Activated naive CD8-positive, alpha-beta T cell treated with anti-CD3 and anti-CD28 coated beads, Interleukin-2, amount 10 ng/mL, durations not matched to agents 7 days and 5 days (primary cell): Measurements from ENCODE around the gene ARL16. TPM values are rescaled to one million over a fixed set of nuclear protein-coding genes. Genes with fewer than 3 reads are reported as not detected.

ENCODE experiments used
- ATAC-seq: fragments of 150-1000 bp; cut with Tn5 transposase; one replicate; pipeline ENCODE4 v1.10.0; 2021; ENCODE audit warnings: low read depth, moderate library complexity
- POLR2A ChIA-PET: fragments of 350-600 bp; sonication (Branson Sonifier 250); formaldehyde crosslinking; loops from one replicate; lab custom pipeline; 2021; ENCODE audit warnings: antibody characterized with exemption; lab: Charles Lee
- DNase-seq: peaks from one replicate; pipeline ENCODE4 v3.0.0; 2021
- H3K27ac Mint-ChIP-seq: one replicate; pipeline ENCODE4 v1.8.0; 2022; ENCODE audit warnings: mild to moderate bottlenecking, mixed read lengths
- H3K27me3 Mint-ChIP-seq: one replicate; pipeline ENCODE4 v1.8.0; 2022; ENCODE audit warnings: mild to moderate bottlenecking, moderate library complexity, mixed read lengths
- H3K36me3 Mint-ChIP-seq: one replicate; pipeline ENCODE4 v1.8.0; 2021; ENCODE audit warnings: mild to moderate bottlenecking, mixed read lengths
- H3K4me1 Mint-ChIP-seq: one replicate; pipeline ENCODE4 v1.8.0; 2021; ENCODE audit warnings: mixed read lengths
- H3K4me3 Mint-ChIP-seq: one replicate; pipeline ENCODE4 v1.8.0; 2022; ENCODE audit warnings: mild to moderate bottlenecking, moderate library complexity, mixed read lengths
- H3K9me3 Mint-ChIP-seq: one replicate; pipeline ENCODE4 v1.8.0; 2021; ENCODE audit warnings: mixed read lengths
- total RNA-seq, 2 experiments: library from RNA; stranded (reverse); gene quantifications; one replicate each; pipeline ENCODE4 v1.2.3, GENCODE V29; 2021

The ARL16 gene
- total RNA-seq, 2 experiments from 2014 or later = 17.7 to 19.0 TPM

- Mint-ChIP-seq H3K27ac (peak overlapping the region; percentile 98), H3K4me3 (peak overlapping the region; percentile 90), H3K27me3 (no peaks in the 10 kb centered on the region), H3K9me3 (no peaks in the 10 kb centered on the region), H3K4me1 (peaks cover 43% of the 10 kb centered on the region), H3K36me3 (peaks cover 15% of the 10 kb centered on the region)
- DNase-seq (no peak), ATAC-seq (peak; percentile 32)
- POLR2A ChIA-PET = interaction anchor here (0.6 to 4.2 kb wide), 10 partner anchors 9 to 114 kb away, joined by 3 to 54 read pairs (median 9); partner anchors contain the start of genes ARL16, FAAP100, HGS and MRPL12
Observed at GRCh38 chr17:81666092-81666341, 17.6 kb downstream of the ARL16 start.

DNA sequence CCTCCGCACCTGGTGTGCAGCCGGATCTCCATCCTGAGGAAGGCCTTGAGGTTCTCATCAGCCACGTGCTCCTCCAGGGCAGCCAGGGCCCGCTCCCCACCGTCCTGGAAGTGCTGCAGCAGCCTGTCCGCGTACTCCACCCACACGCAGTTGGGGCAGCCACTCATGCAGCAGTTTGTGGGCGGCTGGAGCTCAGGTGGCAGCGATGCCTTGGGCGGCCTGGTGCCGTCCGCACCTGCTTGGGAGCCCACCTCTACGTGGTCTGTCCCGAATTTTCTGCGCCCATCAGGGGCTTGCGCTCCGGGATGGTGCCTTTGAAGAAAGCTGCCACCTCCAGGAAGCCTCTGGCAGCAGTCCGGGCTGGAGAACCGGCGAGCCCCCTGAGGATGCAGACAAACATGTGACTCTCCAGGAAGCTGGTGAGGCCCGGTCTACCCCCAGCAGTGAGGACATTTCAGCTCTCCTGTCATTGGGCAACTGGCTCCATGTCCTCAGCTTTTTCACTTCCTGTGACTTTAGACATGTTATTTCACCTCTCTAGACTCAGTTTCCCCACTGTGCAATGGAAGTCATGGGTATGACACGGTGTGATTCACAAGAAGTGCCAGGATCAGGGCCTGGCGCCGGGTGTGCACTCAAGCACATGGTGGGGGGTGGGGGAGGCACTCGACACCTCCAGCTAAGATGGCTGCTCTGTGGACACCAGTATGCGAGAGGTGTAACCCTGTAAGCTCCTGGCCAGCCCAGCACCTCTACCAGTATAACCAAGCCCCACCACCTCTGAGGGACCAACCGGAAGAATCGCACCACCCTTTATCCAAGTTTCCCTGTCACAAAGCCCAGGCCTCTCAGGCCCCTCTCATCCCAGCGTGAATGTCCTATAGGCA, 18.1 kb downstream of the ARL16 start:
- peak overlapping the region; percentile 98 for H3K27ac Mint-ChIP-seq
- DNase-seq = peak; percentile 64
- peaks cover 15% of the 10 kb centered on the region for H3K36me3 Mint-ChIP-seq
- no peaks in the 10 kb centered on the region for H3K9me3 Mint-ChIP-seq
- H3K27me3 Mint-ChIP-seq = no peaks in the 10 kb centered on the region
- H3K4me3 Mint-ChIP-seq = peak overlapping the region; percentile 90
- peaks cover 43% of the 10 kb centered on the region for H3K4me1 Mint-ChIP-seq
- peak; percentile 27 for ATAC-seq
- POLR2A ChIA-PET = interaction anchor here (0.6 to 4.2 kb wide), 12 partner anchors 8 to 113 kb away, joined by 3 to 54 read pairs (median 6); partner anchors contain the start of genes ARL16, FAAP100, HGS and MRPL12

DNA sequence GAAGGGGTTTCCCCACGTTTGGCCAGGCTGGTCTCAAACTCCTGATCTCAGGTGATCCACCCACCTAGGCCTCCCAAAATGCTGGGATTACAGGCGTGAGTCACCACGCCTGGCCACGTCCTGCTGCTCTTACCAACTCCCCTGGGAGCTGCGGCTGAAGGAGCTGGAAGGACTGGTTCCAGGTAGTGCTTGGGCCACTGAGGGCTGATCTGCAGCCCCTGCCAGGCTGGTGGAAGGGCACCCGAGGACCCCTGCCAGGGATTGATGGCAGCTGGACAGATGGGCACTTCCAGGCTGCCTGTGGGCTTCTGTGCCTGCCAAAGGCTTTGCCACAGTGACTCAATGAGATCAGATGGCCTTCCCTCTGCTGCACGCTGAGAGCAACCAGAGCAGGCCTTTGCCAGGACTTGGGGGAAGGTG, 19.5 kb downstream of the ARL16 start:
- peak overlapping the region; percentile 95 for H3K27ac Mint-ChIP-seq
- DNase-seq (no peak), ATAC-seq (no peak)
- POLR2A ChIA-PET = interaction anchor here (0.6 to 3.6 kb wide), 7 partner anchors 10 to 1050 kb away, joined by 3 to 45 read pairs (median 6); partner anchors contain the start of genes ARL16, HGS, NPLOC4 and TSPAN10
- peaks cover 13% of the 10 kb centered on the region for H3K36me3 Mint-ChIP-seq
- no peak overlapping the region for H3K4me3 Mint-ChIP-seq
- H3K27me3 Mint-ChIP-seq = no peaks in the 10 kb centered on the region
- no peaks in the 10 kb centered on the region for H3K9me3 Mint-ChIP-seq
- peaks cover 43% of the 10 kb centered on the region for H3K4me1 Mint-ChIP-seq

DNA sequence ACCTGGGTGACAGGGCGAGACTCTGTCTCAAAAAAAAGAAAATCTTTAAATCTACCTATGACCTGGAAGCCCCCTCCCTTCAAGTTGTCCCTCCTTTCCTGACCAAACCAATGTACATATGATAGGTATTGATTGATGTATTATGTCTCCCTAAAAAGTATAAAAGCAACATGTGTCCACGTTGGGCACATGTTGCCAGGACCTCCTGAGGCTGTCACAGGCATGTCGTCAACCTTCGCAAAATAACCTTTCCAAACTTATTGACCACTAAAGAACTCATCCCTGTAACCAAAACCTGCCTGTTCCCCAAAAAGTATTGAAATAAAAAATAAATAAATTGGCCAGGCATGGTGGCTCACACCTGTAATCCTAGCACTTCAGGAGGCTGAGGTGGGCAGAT, 21.6 kb downstream of the ARL16 start:
- peaks cover 33% of the 10 kb centered on the region for H3K4me1 Mint-ChIP-seq
- no peaks in the 10 kb centered on the region for H3K9me3 Mint-ChIP-seq
- peak overlapping the region; percentile 19 for H3K27ac Mint-ChIP-seq
- no peak overlapping the region for H3K4me3 Mint-ChIP-seq
- no peak for DNase-seq
- H3K36me3 Mint-ChIP-seq = peaks cover 6% of the 10 kb centered on the region
- no peaks in the 10 kb centered on the region for H3K27me3 Mint-ChIP-seq
- ATAC-seq = no peak
- POLR2A ChIA-PET = interaction anchor here (0.8 to 1.5 kb wide), 4 partner anchors 9 to 612 kb away, joined by 3 to 18 read pairs (median 4); partner anchors contain the start of genes MRPL12, NPLOC4 and TSPAN10

GRCh38 chr17:81660441-81660840, 23.2 kb downstream of the ARL16 start:
- no peaks in the 10 kb centered on the region for H3K27me3 Mint-ChIP-seq
- POLR2A ChIA-PET = interaction anchor here (0.6 to 1.0 kb wide), 3 partner anchors 14 to 152 kb away, joined by 3 read pairs; partner anchors contain the start of genes ARL16 and HGS
- H3K36me3 Mint-ChIP-seq = peaks cover 3% of the 10 kb centered on the region
- no peaks in the 10 kb centered on the region for H3K9me3 Mint-ChIP-seq
- ATAC-seq (no peak), DNase-seq (no peak)
- H3K4me1 Mint-ChIP-seq = peaks cover 30% of the 10 kb centered on the region
- no peak overlapping the region for H3K4me3 Mint-ChIP-seq
- no peak overlapping the region for H3K27ac Mint-ChIP-seq

- H3K9me3 Mint-ChIP-seq = no peaks in the 10 kb centered on the region
- DNase-seq = no peak
- no peak overlapping the region for H3K4me3 Mint-ChIP-seq
- H3K36me3 Mint-ChIP-seq = no peaks in the 10 kb centered on the region
- no peak for ATAC-seq
- peaks cover 19% of the 10 kb centered on the region for H3K4me1 Mint-ChIP-seq
- no peaks in the 10 kb centered on the region for H3K27me3 Mint-ChIP-seq
- H3K27ac Mint-ChIP-seq = no peak overlapping the region
- POLR2A ChIA-PET = no interaction called here
Observed at GRCh38 chr17:81659038-81659437, 24.6 kb downstream of the ARL16 start.

GRCh38 chr17:81656835-81657234, 26.8 kb downstream of the ARL16 start:
- DNase-seq (no peak), ATAC-seq (no peak)
- Mint-ChIP-seq H3K4me1 (peaks cover 17% of the 10 kb centered on the region), H3K4me3 (peak overlapping the region; percentile 32), H3K36me3 (peaks cover 2% of the 10 kb centered on the region), H3K27me3 (no peaks in the 10 kb centered on the region), H3K27ac (peak overlapping the region; percentile 64), H3K9me3 (no peaks in the 10 kb centered on the region)
- POLR2A ChIA-PET = interaction anchor here (2.2 kb wide), 1 partner anchor 9 kb away, joined by 14 read pairs; the partner anchor contains the start of genes CCDC137 and OXLD1

GRCh38 chr17:81656118-81656743, 27.4 kb downstream of the ARL16 start, which contains the start of gene PDE6G:
PDE6G (minus strand) TSS chr17:81656542; CDS start chr17:81653305, 3,237 bp downstream.
- ATAC-seq (no peak), DNase-seq (no peak)
- no peaks in the 10 kb centered on the region for H3K27me3 Mint-ChIP-seq
- peaks cover 3% of the 10 kb centered on the region for H3K36me3 Mint-ChIP-seq
- peak within 1 kb of the TSS; percentile 32 for H3K4me3 Mint-ChIP-seq
- H3K4me1 Mint-ChIP-seq = peaks cover 18% of the 10 kb centered on the region
- POLR2A ChIA-PET = interaction anchor here (2.2 to 4.4 kb wide), 2 partner anchors 9 to 10 kb away, joined by 14 to 45 read pairs; partner anchors contain the start of genes CCDC137 and OXLD1
- no peaks in the 10 kb centered on the region for H3K9me3 Mint-ChIP-seq
- H3K27ac Mint-ChIP-seq = peak within 1 kb of the TSS; percentile 64

DNA sequence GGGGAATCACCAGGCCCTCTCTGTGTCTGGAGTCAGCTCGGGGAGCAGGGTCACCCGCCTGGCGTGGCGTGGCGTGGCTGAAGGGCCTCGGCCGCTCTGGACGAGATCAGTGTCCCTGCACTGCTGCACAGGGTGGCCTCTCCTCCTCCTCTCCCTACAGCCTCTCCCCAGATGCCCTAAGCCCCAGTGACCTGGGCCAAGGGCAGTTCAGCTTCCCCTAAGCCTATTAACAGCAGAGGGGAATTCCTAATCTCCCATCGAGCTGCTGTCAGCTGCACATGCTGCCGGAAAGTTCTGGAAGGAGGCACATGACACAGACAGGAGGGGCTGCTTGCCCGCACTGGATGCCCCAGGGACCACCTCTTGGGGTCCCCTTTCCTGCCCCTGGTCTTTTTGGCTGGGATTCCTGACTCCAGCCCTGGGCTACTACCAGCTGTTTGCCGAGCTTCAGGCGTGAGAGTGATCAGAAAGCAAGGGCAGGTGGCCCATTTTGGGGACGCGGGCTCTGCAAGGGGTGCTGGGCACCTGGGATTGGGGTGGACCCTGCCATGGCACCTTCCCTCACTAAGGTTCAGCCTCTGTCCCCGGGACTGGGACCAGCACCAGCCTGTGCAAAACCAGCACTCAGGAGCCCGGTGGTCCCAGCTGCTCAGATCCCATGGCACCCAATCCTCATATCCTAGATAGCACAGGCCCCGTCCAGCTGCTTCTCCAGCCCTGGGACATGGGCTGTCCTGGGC, 28.0 kb downstream of the ARL16 start:
- Mint-ChIP-seq H3K27me3 (no peaks in the 10 kb centered on the region), H3K9me3 (no peaks in the 10 kb centered on the region), H3K4me1 (peaks cover 18% of the 10 kb centered on the region), H3K27ac (peak overlapping the region; percentile 12), H3K4me3 (no peak overlapping the region), H3K36me3 (peaks cover 3% of the 10 kb centered on the region)
- DNase-seq (no peak), ATAC-seq (no peak)
- POLR2A ChIA-PET = interaction anchor here (4.4 kb wide), 1 partner anchor 10 kb away, joined by 45 read pairs; the partner anchor contains the start of genes CCDC137 and OXLD1

DNA sequence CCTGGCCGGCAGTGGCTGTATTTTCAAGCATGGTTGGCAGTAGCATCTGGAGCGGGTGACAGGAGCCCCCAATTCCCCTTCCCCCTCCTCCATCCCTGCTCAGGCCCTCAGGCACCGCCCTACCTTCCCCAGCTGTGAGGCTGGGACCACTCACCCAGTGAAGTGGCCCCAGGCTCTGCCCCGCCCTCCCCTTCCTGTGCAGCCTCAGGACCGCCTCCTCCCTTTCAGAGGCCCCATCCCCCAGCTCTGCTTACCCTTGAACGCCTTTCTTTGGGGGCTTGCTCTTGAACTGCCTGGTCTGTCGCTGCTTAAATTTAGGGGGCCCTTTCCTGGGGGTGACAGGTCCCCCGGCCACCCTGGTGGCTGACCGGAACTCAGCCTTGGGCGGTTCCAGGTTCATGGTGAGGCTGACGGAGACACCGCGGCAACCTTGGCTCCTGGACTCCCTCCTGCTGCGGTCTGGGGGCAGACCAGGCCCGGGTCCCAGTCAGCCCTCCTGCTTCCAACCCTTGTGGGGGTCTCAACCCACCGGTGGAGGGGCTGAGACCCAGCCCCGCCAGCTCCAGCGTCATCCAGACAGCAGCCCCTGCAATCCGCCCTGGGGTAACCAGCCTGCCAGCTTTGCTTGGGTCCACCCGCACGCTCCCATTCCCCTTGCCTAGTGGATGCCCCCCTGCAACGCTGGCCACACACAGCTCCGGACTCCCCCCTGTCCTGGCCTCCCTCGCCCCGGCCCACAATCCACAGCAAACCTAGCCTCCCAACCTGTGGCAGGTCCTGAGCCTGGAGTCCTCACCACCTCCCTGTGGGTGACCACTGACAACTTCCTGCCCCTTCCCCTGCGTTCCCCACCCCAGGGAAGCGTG, 30.5 kb downstream of the ARL16 start:
- Mint-ChIP-seq H3K27me3 (peaks cover 11% of the 10 kb centered on the region), H3K9me3 (peaks cover 1% of the 10 kb centered on the region), H3K27ac (peak overlapping the region; percentile 98), H3K36me3 (peaks cover 3% of the 10 kb centered on the region), H3K4me1 (peaks cover 18% of the 10 kb centered on the region), H3K4me3 (peak overlapping the region; percentile 95)
- ATAC-seq (peak; percentile 76), DNase-seq (peak; percentile 64)
- POLR2A ChIA-PET = interaction anchor here (1.0 to 4.4 kb wide), 6 partner anchors 10 to 101 kb away, joined by 3 to 45 read pairs (median 6); partner anchors contain the start of genes ARL16, CCDC137, FAAP100 and HGS

DNA sequence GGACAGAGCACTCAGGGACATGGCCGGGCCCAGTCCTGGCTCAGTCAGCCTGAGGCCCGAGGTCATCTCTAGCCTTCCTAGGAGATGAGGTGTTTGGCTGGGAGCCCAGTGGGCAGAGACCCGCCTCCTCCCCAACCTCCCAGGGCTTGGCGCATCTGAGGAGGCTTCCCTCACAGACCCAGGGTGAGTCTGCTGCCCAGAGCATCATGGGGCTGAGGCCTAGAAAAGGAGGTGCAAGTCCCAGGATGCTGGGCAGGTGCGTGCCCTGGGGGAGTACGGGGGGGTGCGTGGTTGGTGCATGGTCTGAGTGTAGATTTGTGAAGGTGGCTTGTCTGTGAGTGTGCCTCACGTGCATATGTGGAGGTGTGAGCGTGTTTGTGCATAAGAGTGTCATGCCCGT, 31.9 kb downstream of the ARL16 start:
- ATAC-seq = no peak
- Mint-ChIP-seq H3K4me3 (peak overlapping the region; percentile 50), H3K27ac (no peak overlapping the region)

More for the DNA sequence above, 31.9 kb downstream of the ARL16 start:
- H3K4me1 Mint-ChIP-seq = peaks cover 10% of the 10 kb centered on the region
- peaks cover 21% of the 10 kb centered on the region for H3K27me3 Mint-ChIP-seq
- no peak for DNase-seq
- peaks cover 1% of the 10 kb centered on the region for H3K9me3 Mint-ChIP-seq
- H3K36me3 Mint-ChIP-seq = peaks cover 3% of the 10 kb centered on the region
- POLR2A ChIA-PET = interaction anchor here (1.1 to 4.4 kb wide), 2 partner anchors 12 to 14 kb away, joined by 3 to 45 read pairs; partner anchors contain the start of genes CCDC137 and OXLD1
